SIG-M5 treated with dmso at 0.1 percent for 504 hours (cell line): ENCODE results near the gene PPP6R2.
"Not testable (repeated sequence)": the region's sequence is repeated elsewhere in the genome, so short reads cannot be mapped to it uniquely, and the experiment has no call there.

Experiments used
- DNase-seq: peaks from one replicate; lab custom pipeline; 2025; ENCODE audit not compliant: unreplicated experiment; lab: John Stamatoyannopoulos, UW

Gene PPP6R2

DNA sequence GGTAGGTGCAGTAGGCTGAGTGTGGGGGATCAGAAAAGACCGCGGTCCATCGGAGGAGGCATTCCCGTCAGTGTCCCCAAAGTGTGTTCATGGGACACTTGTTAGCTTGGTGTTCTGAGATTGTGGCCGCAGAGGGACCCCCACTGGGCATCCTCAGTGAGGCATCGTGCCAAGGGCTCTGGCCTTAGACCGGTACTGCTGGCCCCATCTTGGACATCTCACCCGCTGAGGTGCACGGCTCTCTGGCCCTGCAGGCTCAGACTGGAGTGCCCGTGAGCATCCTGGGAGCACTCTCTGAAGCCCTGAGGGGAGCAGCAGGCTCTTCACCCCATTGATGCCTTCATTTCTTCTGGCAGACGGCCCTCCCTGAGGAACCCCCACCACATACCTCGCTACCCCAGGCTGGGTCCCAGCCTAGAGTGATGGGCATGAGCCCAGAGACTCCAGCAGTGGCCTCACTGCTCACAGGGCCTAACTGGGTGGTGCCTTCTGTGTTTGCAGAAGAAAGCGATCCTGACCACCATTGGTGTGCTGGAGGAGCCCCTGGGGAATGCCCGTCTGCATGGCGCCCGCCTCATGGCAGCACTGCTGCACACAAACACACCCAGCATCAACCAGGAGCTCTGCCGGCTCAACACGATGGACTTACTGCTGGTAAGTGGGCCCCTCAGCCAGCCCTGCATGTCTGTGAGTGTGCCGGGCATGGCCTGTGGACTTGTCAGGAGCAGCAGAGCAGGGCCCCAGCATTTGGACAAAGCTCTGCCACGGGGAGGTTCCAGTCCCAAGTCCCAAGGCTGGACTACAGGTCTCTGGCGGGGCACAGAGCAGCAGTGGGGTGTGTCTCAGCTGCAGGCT is 80.1 kb downstream of the PPP6R2 start:
- no peak for DNase-seq

DNA sequence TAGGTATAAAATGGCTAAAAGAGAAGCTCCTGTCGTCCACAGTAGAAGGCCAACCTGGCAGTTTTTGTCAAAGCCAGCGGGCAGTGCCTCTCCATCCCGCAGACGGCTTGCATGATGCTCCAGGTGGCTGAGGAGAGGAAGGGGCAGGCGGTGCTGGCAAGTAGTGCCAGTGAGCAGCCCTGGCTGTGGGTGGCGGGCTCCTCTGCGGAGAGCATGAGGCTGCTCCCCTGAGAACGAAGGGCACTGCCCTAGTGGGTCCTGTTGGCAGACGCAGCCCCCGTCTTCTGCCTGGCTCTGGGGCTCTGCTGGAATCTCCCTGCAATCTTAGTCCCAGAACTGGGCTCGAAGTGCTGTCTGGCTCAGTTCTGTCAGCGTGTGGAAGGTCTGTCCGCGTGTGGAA is 80.8 kb downstream of the PPP6R2 start:
- no peak for DNase-seq

DNA sequence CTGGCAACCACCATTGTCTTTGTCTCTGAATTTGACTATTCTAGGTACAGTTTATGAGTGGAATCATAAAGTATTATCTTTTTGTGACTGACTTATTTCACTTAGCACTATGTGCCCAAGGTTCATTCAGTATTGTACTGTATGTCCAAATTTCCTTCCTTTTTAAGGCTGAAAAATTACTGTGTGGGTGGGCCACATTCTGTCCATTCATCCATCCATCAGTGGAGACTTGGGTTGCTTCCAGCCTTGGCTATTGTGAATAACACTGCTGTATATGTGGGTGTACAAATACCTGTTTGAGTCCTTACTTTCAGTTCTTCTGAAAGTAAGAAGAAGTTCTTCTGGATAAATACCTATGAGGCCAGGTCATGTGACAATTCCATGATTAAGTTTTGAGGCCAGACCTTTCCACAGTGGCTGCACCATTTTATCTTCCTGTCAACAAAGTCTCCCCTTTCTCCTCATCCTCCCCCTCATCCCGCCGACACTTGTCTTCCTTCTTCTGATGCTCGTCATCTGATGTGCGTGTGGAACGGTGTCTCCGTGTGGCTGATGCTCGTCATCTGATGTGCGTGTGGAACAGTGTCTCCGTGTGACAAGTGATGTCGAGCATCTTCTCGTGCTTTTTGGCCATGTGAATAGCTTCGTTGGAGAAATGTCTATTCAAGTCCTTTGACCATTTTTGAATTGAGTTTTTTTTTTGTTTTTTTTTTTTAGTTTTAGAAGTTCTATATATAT is 82.2 kb downstream of the PPP6R2 start:
- no peak for DNase-seq

DNA sequence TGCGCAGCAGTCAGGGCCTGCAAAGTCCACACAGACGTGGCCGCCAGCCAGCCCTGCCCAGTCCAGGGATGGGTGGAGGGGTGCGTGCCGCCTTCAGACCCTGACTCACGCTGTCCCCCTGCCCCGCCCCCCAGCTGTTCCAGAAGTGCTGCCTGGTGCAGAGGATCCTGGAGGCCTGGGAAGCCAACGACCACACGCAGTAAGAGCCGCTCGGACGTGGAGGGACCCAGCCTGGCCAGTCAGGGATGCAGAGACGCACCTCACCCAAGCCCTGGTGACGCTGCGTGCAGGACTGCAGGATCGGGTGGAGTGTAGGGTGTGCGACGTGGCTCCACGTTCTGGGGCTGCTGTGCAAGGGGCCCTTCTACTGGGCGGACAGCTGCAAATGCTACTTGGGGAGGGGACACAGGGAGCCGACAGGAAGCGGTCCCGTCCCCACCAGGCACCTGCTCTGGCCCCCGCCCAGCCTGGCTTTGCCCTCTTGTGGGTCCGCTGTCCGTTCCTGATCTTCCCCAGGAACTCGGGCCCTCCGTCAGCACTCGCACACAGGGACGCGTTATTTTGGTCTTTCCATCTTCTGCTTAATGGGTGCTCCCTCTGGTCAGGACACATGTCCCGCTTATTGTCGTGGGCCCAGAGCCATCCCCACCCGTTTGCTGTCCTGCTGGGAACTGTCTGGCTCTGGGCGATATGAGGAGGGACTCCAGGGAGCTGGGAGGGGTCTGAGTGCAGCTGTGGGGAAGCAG is 89.2 kb downstream of the PPP6R2 start:
- no peak for DNase-seq

DNA sequence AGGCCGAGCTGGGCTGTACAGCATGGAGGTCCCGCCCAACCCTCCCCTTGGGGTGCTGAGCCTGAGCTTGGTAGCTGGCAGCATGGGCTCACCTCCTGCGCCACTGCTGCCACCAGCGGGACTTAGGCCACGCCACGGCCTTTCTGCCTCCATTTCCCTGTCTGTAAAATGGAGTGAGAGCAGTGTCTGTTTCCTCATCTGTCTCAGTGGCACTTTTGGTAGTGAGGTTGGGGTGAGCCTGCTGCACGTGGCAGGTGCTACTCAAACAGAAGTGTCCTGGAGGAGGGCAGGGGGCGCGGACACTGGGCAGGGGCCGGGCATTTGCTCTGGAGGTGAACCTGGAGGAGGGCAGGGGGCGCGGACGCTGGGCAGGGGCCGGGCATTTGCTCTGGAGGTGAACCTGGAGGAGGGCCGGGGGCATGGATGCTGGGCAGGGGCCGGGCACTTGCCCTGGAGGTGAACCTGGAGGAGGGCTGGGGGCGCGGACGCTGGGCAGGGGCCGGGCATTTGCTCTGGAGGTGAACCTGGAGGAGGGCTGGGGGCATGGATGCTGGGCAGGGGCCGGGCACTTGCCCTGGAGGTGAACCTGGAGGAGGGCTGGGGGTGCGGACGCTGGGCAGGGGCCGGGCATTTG is 89.9 kb downstream of the PPP6R2 start:
- not testable (repeated sequence) for DNase-seq

DNA sequence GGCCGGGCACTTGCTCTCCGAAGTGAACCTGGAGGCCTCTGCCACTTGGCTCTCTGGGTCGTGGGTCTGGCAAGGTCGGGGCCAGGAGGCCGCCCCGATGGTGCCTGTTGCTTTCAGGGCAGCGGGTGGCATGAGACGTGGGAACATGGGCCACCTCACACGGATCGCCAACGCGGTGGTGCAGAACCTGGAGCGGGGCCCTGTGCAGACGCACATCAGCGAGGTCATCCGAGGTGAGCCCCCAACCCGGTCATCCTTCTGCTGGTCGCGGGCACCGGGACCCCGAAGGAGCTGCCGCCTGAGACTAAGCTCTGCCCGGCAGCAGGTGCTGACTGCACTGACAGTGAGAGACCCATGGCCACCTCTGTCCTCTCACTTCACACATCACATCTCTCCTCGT is 91.7 kb downstream of the PPP6R2 start:
- DNase-seq, result no peak

DNA sequence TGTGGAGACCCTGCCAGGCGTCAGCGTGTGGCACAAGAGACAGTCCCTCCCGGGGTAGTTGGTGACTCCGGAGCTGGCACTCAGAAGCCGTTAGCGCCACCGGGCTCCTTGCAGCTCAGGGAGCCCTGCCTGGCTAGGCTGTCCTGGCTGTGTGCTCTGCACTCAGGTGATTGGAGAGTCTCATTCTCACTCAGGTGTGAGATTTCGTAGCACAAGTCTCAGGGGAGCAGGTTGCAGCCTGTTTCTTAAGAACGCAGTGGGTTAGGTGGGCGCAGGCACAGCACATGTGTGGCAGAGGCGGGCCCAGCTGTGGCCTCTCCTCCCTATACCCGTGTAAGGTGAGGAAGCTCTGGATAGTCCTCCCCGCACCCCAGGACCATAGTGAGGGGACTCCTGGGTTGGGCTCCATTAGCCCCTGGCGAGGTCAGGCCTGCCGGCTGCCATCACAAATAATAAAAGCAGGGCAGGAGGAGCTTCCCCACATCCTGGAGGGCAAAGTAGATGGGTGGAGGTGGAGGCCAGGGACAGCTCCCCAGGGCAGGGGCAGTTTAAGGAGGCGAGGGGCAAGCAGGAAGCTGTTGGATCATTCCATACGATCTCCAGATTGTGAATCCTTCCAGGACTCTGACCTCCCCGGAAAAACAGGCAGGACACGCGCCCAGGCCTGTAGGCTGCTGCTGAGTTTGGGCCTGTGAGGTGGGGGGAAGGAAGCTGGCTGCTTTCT is 92.3 kb downstream of the PPP6R2 start:
- no peak for DNase-seq

DNA sequence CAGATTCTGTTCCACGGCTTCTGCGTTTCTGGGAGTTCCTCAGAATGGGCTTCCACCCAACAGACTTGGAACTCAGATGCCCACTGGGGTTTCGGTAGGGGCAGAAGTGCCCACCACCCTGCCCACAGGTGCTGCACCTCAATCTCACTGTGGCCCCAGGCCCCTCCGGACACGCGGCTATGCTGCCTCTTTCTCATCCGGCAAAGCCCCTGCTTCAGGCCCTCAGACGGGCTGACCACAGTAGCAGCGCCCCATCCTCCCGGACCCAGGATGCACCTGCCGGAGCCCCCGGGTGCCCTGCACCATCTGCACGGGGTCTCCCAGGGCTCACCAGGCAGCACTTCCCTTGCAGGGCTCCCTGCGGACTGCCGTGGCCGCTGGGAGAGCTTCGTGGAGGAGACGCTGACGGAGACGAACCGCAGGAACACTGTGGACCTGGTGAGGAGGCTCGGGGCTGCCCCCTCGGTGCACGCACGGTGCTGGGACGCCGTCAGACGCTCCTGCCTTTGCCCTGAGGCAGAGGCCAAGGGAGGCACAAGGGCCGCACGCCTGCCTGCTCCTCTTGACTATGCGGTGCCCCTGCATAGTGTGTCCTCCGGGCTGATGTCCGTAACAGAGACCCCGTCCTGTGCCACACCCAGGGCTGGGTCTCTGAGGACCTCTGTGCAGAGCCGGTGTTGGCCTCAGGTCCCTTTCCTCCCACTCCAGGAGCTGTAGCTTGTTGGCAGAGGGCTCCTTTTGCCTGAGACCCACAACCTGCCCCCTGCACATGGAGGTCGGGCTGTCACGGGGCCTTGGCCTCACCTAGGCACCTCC is 93.1 kb downstream of the PPP6R2 start:
- DNase-seq, result no peak

DNA sequence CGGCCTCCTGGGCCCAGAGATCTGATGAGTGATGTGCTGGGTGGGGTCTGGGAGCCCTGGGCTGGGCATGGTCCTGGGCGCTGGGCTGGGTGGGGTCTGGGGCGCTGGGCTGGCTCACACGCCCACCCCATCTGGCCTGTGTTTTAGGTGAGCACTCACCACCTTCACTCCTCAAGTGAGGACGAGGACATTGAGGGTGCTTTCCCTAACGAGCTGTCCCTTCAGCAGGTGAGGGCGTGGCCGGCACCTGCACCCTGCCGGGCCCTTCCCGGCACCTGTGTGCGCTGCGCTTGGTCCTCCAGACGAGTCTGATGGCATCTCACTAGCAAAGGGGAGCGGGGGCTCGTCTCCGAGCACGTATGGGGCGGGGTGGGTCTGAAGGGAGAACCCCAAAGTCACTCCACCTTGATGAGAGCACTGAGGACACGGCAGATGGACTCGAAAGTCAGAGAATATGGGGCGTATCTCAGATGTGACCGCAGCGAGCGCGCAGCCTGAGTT is 93.8 kb downstream of the PPP6R2 start:
- no peak for DNase-seq

DNA sequence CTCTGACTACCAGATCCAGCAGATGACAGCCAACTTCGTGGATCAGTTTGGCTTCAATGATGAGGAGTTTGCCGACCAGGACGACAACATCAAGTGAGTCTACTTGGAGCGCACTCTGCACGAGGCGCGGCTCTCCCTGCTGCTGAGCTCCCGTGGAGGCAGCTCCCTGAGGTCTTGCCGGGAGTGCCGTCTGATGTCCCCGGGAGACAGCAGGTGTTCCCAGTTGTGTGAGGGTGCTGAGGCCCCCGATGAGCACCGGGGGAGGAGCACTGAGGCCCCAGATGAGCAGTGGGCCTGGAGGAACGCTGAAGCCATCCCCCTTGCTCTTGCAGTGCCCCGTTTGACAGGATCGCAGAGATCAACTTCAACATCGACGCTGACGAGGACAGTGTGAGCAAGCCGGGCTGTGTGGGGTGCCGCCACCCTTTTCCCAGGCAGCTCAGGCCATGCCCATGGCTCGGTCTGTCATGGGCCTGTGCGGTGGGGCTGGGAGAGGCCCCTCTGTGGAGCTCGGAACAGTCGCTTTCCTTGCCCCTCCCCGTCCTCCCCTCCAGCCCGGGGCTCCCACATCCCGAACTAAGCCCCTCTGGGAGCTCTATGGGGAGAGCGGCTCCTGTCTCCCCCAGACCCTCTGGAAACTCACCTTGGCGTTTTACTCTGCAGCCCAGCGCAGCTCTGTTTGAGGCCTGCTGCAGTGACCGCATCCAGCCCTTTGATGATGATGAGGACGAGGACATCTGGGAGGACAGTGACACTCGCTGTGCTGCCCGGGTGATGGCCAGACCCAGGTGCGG is 94.6 kb downstream of the PPP6R2 start:
- no peak for DNase-seq

DNA sequence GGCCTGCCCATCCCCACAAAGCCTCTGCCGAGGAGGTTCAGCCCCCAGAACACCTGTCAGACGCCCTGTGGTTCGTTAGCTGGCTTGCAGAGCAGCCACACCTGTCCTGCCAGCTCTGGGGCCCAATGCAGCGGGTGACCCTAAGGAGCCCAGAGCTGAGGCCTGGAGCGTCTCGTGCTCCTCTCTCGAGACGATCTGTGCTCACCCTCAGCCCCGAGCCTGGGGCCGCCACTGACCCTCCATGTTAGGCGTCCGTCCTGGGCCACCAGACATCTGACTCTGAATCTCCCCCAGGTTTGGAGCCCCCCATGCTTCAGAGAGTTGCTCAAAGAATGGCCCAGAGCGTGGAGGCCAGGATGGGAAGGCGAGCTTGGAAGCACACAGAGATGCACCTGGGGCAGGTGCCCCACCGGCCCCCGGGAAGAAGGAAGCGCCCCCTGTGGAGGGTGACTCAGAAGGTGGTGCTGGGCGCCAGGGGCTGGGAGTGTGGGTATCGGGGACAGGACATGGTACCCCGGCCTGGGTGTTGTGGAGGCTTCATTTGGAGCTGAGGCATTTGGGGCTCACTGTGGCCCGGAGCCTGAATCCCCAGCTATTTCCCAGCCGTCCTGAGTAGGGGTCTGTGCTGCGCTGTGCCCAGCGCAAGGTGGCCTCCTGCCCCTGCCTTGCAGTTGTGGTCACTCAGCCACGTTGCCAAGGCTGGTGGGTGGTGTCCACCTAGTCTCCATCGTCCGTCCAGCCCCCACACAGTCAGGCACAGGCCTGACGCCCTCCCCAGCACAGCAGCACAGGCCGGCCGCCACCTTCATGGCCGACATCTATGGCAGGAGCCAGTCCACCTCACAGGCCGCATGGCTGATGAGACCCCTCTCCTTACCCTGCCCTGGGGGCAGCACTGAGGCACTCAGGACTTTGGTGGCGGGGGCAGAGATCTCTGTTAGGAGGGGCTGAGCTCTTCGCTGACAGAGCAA is 95.5 kb downstream of the PPP6R2 start:
- DNase-seq, result no peak

DNA sequence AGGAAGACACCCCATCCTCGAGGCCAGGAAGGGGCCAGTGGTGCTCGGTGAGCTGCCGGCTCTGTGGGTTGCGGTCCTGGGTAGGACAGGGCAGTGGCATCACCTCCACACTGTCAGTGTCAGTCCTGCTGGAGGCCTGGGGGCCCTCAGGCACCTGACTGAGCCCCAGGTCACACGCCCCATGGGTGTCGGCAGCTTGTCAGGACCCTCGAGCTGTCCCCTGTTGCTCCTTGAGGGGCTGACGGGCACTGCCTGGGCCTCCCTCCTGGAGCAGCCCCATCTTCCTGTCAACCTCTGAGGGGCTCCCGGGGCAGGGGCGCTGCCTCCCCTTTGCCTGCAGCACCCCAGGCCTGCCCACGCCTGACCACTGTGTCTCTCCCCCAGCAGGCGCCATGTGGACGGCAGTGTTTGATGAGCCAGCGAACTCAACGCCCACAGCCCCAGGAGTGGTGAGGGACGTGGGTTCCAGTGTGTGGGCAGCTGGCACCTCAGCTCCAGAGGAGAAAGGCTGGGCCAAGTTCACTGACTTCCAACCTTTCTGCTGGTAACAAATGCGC is 96.3 kb downstream of the PPP6R2 start:
- no peak for DNase-seq

DNA sequence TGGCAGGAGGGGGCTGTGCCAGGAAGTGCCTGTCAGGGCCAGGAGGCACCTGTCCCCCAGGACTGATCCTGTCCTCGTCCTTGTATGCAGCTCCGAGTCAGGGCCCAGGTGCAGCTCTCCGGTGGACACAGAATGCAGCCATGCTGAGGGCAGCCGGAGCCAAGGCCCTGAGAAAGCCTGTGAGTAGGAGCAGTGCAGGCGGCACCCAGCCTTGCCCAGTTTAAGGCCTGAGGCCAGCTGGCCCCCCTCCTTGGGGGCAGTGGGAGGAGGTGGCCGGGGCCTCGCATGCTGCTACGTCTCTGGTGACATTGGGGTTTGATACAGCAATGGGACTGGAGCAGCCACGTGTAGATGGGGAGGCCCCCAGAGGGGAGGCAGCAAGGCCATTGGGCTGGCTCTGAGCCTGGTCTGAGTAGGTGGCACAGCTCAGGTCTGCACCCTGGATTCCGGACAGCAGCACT is 96.8 kb downstream of the PPP6R2 start:
- DNase-seq, result no peak

DNA sequence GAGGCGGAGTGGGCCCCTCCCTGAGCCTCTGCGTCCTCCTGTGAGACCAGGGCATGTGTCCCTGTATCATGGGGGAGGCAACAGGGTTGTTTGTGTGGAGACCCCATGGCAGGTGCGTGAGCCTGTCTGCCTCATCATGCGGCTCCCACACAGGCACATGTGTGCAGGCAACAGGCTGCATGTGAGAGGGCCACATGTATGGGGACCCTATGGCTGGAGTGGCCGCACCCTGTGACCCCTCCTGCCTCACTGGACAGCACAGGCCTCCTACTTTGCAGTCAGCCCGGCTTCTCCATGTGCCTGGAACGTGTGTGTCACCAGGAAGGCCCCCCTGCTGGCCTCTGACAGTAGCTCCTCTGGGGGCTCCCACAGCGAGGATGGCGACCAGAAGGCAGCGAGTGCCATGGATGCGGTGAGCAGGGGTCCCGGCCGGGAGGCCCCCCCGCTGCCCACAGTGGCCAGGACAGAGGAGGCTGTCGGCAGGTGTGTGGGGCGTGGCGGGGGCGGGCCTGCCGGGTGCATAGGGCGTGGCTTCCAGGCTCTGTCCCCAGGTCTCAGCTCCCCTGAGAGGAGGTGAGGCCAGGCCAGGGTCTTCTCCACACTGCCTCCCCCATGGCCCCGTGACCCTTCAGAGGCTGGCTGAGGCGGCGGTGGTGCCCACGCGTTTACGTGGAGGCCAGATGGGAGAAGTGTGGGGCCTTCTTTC is 97.6 kb downstream of the PPP6R2 start:
- DNase-seq, result no peak

DNA sequence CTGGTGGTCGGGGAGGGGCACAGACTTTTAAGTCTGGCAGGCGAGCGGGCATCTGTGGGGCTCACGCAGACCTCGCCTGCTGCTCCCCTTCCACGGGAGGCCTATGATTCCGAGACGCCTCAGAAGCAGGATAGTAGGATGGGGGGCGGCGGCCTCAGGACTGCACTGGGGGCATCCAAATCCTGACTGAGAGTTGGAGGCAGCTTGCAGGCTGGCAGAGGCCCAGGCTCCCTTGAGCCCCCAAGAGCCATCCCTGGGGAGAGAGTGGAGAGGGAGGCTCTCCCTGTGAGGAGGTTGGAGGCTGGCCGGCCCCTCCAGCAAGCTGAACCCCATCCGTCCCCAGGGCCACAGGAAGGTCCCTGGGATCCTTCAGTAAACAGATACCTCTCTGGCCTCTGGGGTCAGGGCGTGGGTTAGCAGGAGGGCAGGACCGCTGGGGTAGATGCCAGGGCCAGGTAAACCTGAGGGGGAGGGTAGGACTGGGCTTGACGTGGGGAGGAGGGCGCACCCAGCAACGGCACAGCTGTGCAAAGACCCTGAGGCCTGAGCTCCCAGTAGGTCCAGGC is 98.4 kb downstream of the PPP6R2 start:
- DNase-seq, result no peak

DNA sequence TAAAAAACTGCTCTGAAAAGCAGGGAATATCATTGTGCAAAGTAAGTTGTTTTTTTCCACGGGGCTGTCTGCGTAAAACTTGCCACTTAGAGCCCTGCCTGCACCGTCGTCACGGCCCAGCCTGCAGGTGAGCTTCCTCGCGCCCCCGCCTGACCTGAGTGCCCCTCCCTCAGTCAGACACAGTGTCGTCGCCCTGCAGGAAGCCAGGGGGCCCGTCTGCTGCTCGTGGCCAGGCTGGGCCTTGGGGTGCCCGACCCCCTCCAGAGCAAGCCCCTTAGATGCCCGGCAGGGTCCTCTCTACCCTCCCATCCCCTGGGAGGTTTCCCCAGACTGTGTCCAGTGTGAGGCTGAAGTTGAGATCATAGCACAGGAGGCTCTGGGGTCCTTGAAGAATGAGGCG is 100.1 kb downstream of the PPP6R2 start:
- DNase-seq, result no peak
